Measurements from ENCODE around the gene RAD21L1.

RAD21L1 gene

GRCh38 chr20:1301031-1301529, 75.2 kb downstream of the RAD21L1 start:
- DNase-seq (ENCODE audit: insufficient read length, low spot score) (no peak), FAIRE-seq (no peak)
- TF ChIP-seq CTCF (IDR thresholded peaks at IDR 0.05; ENCODE audit: insufficient read depth, missing control alignments), result no peak

GRCh38 chr20:1302685-1303541, 77.1 kb downstream of the RAD21L1 start:
- DNase-seq (ENCODE audit: insufficient read length, low spot score) (no peak), FAIRE-seq (no peak)
- TF ChIP-seq CTCF (IDR thresholded peaks at IDR 0.05; ENCODE audit: insufficient read depth, missing control alignments), result no peak

GRCh38 chr20:1304710-1305515, 79.1 kb downstream of the RAD21L1 start:
- DNase-seq (ENCODE audit: insufficient read length, low spot score), result no peak
- TF ChIP-seq CTCF (IDR thresholded peaks at IDR 0.05; ENCODE audit: insufficient read depth, missing control alignments), result no peak
- no peak for FAIRE-seq

Measured in D721Med (cell line).